GM04503 (cell line): Measurements from ENCODE around the gene LRRTM4.

ENCODE experiments used
- DNase-seq: peaks from one replicate; pipeline ENCODE4 v3.0.0-alpha.2; 2012; ENCODE audit warnings: low read depth

The LRRTM4 gene

DNA sequence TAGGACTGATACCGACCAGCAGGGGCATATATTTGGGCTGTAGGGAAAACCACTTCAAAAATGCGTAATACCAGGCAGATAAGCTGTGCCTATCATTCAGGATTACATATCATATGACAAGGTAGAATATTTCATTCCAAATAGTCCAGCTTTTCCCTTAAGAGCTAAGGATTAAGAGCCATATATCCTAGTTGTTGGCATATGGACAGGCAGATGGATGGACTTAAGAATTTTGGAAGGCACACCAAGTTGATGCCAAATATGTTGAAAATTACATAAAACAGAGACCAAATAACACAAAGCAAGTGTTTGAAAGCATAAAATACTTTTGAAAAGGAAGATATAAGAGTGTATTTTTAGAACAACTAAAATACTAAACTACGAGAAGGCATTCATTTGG, 52.1 kb downstream of the LRRTM4 start:
- no peak for DNase-seq

- DNase-seq, result no peak
Measured at GRCh38 chr2:77469106-77469505, 53.1 kb downstream of the LRRTM4 start.

DNA sequence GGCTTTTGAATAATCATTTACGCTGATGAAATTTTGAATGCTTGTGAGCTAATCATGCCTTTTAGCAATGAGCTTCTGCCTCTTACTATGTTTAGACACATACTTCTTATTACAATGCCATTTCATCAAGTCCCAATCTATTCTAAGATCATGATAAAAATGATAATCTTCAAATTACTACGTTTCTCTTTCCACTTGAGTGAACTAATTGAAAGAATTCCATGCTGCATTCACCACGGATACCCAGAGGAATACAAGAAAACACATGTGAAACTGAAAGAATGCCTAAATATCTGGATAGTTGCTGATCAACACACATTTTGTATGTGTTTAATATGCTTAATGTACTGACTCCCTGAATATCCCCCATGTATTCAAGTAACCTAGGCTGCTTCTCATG, 62.3 kb downstream of the LRRTM4 start:
- DNase-seq, result no peak

- no peak for DNase-seq
Measured at GRCh38 chr2:77458216-77458615, 64.0 kb downstream of the LRRTM4 start.

GRCh38 chr2:77457665-77458064, 64.5 kb downstream of the LRRTM4 start:
- DNase-seq, result no peak

DNA sequence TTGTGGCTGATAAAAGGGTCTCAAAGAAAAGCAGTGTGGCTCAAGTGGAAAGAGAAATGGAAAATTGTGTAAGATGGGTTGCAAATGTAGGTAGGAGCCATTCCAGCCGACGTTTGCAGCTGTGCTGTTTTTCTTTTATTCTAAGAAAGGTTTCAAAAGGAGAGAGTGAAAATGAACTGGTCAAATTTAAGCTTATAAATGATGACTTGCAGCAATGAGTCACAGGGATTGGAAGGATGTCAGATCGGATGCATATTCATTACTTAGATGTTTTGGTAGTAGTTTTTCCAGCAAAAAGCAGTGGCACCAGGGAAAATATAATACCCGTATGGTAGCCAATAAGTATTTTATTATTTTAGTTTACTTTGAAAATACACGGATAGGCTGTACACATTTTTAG, 79.1 kb downstream of the LRRTM4 start:
- DNase-seq, result no peak

- DNase-seq, result no peak
Measured at GRCh38 chr2:77434880-77435279, 87.3 kb downstream of the LRRTM4 start.

DNA sequence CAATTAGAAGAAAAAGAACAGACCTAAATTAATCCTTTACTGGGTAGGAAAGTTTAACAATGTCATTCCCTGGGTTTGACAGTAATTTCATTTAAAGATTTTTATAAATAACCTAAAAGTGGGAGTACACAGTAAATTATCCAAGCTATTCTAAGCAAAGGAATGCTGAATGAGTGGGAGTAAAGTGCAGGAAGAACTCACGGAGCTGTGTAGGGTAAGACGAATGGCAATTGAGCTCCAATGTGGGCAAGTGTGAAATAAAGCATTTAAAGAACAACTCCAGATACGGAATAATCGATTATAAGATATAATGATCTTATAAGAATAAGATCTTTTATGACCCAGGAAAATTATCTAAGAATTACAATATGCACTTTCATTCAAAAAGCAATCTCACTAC, 93.2 kb downstream of the LRRTM4 start:
- DNase-seq, result no peak

DNA sequence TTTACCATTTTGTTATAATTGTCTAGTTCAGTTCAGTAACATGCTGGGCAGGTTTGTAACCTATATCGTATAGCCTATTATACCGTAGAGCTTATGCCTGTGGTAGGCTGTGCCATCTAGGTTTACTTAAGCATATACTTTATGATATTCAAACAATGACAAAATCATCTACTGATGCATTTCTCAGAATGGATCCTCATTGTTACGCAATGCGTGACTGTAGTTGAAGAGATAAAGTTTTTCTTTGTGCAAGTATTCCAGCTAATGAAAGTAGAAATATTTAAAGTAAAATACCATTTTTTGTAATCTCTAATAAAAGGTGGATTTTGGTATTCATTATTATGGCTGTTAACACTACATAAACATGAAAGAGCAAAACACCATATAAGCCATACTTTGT, 100.2 kb downstream of the LRRTM4 start:
- DNase-seq, result no peak

DNA sequence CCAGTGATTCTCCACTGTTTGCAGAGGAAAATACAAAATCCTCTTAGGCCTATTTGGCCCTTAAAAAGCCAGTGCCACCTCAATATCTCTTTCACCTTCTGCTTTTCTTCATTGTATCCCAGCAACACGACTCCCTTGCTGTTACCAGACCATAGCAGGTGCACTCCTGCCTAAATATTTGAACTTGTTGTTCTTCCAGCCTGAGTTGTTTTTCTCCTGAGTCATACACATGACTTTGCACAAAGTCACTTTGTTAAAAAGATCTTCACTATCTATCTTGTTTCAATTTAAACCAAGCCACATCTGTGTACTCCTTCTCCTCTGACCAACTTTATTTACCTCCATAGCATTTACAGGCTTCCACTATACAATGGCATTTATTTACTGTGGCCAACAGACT, 103.6 kb downstream of the LRRTM4 start:
- DNase-seq, result no peak

- DNase-seq, result no peak
Measured at GRCh38 chr2:77404189-77404588, 118.0 kb downstream of the LRRTM4 start.

GRCh38 chr2:77398970-77399600, 123.1 kb downstream of the LRRTM4 start:
- no peak for DNase-seq

DNA sequence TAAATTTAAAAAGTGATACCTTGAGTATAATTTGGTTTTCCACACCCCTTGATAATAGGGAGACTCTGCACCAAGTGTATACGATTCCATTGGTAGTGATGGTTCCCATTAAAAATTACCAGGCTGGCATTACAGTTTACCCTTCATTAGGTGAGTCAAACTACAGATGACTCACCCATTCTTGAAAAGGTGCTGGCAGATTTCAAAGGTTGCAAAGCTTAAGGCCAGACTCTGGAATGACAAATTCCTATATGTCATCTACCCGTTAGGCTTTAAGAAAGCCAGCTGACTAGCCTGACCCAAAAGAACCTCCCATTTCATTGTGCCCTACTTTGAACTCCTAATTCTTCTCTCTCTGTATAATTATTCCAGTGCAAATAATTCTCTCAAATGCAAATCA, 124.4 kb downstream of the LRRTM4 start:
- no peak for DNase-seq

GRCh38 chr2:77395011-77395410, 127.2 kb downstream of the LRRTM4 start:
- no peak for DNase-seq

GRCh38 chr2:77391119-77391518, 131.1 kb downstream of the LRRTM4 start:
- no peak for DNase-seq

- DNase-seq, result no peak
Measured at GRCh38 chr2:77387324-77387723, 134.9 kb downstream of the LRRTM4 start.

- DNase-seq, result no peak
Measured at GRCh38 chr2:77372636-77373035, 149.5 kb downstream of the LRRTM4 start.

- no peak for DNase-seq
Measured at GRCh38 chr2:77370511-77370910, 151.7 kb downstream of the LRRTM4 start.

DNA sequence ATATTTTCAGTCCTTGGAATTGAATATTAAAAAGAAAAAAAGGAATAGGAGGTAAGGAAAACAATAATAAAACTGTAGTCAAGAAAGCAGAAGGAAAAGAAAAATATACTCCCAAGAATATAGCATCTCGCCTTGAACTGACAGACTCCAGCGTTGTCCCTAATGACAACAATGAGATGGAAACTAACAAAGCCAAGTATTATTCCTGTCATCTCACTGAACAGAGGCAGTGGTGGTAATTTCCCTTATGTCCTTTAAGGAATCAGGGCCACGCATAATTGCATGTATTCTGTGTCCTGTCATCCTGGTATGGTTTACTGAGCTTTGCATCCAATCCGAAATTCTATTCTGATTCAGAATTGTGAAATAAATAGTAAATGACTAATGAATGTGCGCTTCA, 158.9 kb downstream of the LRRTM4 start:
- no peak for DNase-seq

DNA sequence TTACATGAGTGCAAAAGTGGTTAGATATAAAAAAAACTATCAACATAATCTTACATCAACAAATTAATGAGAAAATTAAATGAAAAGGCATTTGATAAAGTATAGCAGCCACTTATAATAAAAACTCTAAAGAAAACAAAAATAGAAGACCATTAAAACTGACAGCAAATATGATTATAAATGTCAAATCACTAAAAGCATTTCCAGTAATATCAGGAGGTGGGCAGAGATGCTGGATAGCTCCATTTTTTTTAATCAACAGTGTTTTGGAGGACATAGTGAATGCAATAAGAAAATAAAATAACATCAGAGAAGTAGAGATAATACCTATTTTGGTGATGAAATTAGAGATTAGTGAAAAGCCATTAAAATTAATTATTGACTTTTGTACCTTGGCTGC, 173.4 kb downstream of the LRRTM4 start:
- no peak for DNase-seq

GRCh38 chr2:77336013-77336412, 186.2 kb downstream of the LRRTM4 start:
- DNase-seq, result no peak

DNA sequence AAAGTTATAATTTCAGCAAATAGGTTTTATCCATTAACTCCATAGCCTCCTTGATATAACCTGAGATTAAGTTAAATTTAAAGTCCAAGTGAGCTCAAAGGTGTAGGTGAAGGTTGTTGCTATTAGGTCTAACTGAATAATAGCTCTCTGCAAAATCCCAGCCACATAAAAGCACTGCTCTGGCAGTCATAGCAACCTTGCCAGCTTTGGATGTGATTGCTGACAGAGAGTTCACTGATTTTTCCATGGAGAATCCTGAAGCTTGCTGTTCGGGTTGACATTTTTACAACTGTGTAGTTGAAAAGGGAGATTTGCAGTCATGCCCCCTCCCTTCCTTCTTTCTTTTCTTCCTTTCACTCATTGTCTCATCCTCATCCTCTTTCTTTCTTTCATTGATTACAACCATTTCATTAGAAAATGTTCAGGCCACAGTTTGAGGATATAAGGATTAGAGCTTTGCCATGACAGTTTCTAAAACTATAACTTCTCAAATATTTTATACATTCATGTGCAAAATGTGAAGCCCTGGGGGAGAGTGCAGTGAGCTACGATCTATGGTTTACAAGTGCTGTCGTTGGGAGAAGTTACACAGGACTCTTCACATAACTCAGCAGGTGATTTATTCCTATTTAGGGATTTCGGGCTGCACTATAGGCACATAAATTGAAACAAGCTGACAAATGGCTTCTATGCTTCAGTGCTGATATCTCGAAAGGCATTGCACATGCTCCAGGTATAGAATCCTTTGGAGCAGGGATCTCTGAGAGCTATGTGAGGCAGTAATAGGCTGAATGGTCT, 193.8 kb downstream of the LRRTM4 start:
- DNase-seq, result no peak

DNA sequence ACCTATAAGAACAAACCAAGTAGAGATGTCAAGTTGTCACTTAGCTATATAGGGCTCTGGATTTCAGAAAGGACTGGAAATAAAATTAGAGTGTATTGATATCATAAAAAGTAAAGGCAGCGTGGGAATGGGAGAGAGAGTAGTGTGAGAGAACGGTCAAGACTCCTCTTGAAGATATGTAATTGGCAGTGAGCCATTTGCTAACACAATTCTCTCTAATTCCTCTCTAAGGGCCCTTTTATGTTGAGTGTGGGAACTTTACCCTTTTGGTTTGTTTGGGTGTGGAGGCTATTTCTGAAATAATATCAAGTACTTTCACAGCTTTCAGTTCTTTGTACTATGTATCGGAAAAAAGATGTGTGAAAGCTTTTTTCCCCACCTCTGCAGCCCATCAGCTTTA, 196.8 kb downstream of the LRRTM4 start:
- DNase-seq, result no peak

DNA sequence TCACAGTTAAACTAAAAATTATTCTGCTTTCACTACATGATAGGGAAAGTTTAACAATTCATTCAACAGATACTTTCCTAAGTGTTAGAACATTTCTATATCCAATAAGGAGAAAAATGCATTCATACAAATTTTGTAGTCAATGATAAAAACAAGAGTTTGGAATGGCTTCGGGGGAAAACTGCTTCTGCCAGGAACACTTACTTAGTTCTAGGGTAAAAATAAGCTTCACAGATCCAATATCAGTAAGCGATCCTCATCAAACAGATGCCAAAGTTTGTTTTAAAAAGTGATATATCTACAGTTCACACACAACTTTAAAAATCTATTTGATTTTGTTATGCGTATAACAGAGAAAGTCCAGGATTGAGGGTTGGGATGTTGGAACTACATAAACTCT, 199.7 kb downstream of the LRRTM4 start:
- no peak for DNase-seq
